GM13977 (cell line): ENCODE data around the gene HECA.
"Not testable (repeated sequence)": the region's sequence is repeated elsewhere in the genome, so short reads cannot be mapped to it uniquely, and the experiment has no call there.

Experiments used
- DNase-seq: peaks from one replicate; pipeline ENCODE4 v3.0.0; 2012; ENCODE audit warnings: low spot score
- CTCF ChIP-seq: IDR thresholded peaks from 2 replicates; pipeline ENCODE4 v1.5.1; 2012; ENCODE audit warnings: mild to moderate bottlenecking, control low read depth; ENCODE audit not compliant: insufficient read depth; ENCODE audit errors: extremely low read depth, missing control alignments
- in situ Hi-C: fragments of 300-500 bp; cut with MboI; formaldehyde crosslinking; loops from one replicate; pipeline ENCODE4 v1.12.0; 2022; ENCODE audit warnings: low sequenced_read_pairs, low pct_unique_long_range_greater_than_20kb, mixed read lengths, inconsistent platforms; ENCODE audit not compliant: unreplicated experiment

HECA gene

GRCh38 chr6:139133262-139134063 lies 1.4 kb upstream of the HECA start:
- in situ Hi-C loops = no loop called here
- no peak for TF ChIP-seq CTCF
- no peak for DNase-seq

- in situ Hi-C loops = no loop called here
- DNase-seq = no peak
- TF ChIP-seq CTCF = no peak
These were observed 850 bp upstream of the HECA start for GRCh38 chr6:139134064-139134395.

GRCh38 chr6:139135578-139136545 lies 982 bp downstream of the HECA start:
- in situ Hi-C loops = no loop called here
- peak; percentile 55 for DNase-seq
- TF ChIP-seq CTCF = no peak

GRCh38 chr6:139137706-139138105 lies 2.8 kb downstream of the HECA start:
- in situ Hi-C loops = no loop called here
- TF ChIP-seq CTCF = no peak
- no peak for DNase-seq

- DNase-seq, in situ Hi-C loops: not testable (repeated sequence)
These were observed 6.0 kb downstream of the HECA start for GRCh38 chr6:139140854-139141253.

GRCh38 chr6:139142262-139142661 lies 7.4 kb downstream of the HECA start:
- in situ Hi-C loops = no loop called here
- TF ChIP-seq CTCF = no peak
- DNase-seq = no peak

GRCh38 chr6:139143111-139143510 lies 8.2 kb downstream of the HECA start:
- no peak for TF ChIP-seq CTCF
- no peak for DNase-seq
- in situ Hi-C loops = no loop called here
